Measurements from ENCODE around the gene TMEM176A.

TMEM176A gene

GRCh38 chr7:150849204-150849775 is 48.7 kb downstream of the TMEM176A start:
- no peak for DNase-seq (ENCODE audit: low read depth)

- no peak for DNase-seq (ENCODE audit: low read depth)
These were observed 49.7 kb downstream of the TMEM176A start for GRCh38 chr7:150850273-150850672.

- no peak for DNase-seq (ENCODE audit: low read depth)
These were observed 51.2 kb downstream of the TMEM176A start for GRCh38 chr7:150851492-150852370.

DNA sequence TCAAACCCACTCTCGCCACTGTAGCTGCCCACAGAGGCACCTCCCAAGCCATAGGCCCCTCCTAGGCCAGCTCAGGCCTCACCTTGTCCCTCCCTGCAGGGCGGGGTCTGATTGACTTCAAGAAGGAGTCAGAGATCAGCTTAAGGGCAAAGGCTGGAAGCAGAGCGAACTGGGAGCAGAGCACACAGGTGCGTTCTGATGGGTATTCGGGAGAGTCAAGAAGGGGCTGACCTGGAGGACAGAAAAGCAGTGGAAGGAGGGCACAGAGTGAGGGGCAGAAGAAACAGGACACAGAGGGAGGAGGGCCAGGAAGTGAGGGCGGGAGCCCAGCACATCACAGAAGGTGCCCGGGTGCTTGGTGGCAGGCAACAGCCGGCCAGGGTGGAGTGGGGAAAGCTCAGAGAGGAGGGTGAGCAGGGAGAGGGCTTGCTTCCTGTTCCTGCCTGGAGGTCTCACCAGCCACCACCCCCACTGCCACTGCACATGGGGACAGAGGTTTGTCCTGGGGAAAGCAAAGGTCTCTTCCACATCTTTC is 51.9 kb downstream of the TMEM176A start, which contains the start of gene AOC1:
AOC1 (plus strand) TSS at position 147 of the 535 bp plus-strand sequence. CDS start 3,954 bp downstream, outside the sequence.
- DNase-seq (ENCODE audit: low read depth), result no peak

DNA sequence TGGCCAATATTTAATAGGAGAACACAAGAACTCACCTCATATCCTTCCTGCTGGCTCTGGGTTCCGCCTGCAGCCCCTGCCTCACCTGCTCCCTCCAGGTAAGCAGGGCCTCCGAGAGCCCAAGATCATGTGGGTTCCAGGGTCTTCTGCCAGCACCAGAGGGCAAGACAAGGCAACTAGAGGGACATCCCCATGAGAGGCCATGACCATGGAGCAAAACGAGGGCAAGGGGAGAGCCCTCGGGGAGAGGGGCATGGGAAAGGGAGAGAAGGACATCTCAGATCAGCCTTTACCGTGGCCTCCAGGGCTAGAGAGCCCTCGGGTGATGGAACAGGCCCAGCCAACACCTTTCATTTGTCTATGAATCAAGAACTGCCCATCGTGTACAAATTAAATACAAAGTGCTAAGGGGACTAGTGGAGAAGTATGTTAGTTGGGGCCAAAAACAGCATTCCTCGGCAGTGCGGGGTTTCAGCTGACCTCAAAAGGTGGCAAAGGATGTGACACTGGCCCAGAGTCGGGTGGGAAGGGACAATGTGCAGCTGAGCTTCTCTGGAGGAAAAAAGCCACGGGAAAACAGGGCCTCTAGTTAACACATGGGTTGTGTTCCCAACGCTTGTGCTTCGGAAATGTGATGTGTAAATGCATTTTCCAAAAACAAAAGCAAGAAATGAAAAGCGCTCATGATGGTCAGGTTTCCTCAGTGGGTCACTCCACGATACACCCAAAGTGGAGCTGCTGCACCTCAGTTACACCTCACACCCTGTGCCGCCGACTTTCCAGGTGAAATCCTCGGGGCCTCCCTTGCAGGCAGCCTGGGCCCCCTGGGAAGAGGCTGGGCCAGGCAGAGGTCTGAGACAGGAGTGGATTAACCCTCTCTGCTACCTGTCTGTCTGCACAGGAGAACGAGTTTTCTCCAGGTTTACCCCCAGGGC is 53.8 kb downstream of the TMEM176A start:
- no peak for DNase-seq (ENCODE audit: low read depth)
